SK-N-MC (cell line): Measurements from ENCODE around the gene HP1BP3.

Experiments
- DNase-seq: peaks from one replicate; pipeline ENCODE4 v3.0.0-alpha.2; 2011; ENCODE audit warnings: low read depth, low spot score
- H3K27ac ChIP-seq: fragments of 200-600 bp; sonication (generic); 2 replicates; pipeline ENCODE4 v1.5.1; 2016; ENCODE audit warnings: mixed run types
- H3K36me3 ChIP-seq: fragments of 200-600 bp; sonication (generic); 2 replicates; pipeline ENCODE4 v1.6.1; 2017; ENCODE audit warnings: antibody characterized with exemption, low read length, mixed read lengths; ENCODE audit not compliant: insufficient read depth
- H3K4me3 ChIP-seq: fragments of 200-600 bp; sonication (generic); 2 replicates; pipeline ENCODE4 v1.5.1; 2016
- H3K9ac ChIP-seq: fragments of 200-600 bp; sonication (generic); 2 replicates; pipeline ENCODE4 v1.8.0; 2017; ENCODE audit warnings: mixed run types, mixed read lengths; ENCODE audit not compliant: insufficient read length
- H3K9me3 ChIP-seq: fragments of 200-600 bp; sonication (generic); 2 replicates; pipeline ENCODE4 v1.6.1; 2017; ENCODE audit warnings: low read depth, mild to moderate bottlenecking, antibody characterized with exemption, low read length, moderate library complexity, mixed read lengths
- EZH2 ChIP-seq: fragments of 200-600 bp; sonication (generic); IDR thresholded peaks from one replicate; pipeline ENCODE4 v1.6.1; 2017; ENCODE audit warnings: antibody characterized with exemption
- FOXP2 ChIP-seq: optimal IDR thresholded peaks from 2 replicates; pipeline ENCODE3; 2011; ENCODE audit warnings: mild to moderate bottlenecking, moderate library complexity; ENCODE audit not compliant: insufficient read depth; ENCODE audit errors: extremely low read length, control extremely low read depth
- POLR2AphosphoS5 ChIP-seq: IDR thresholded peaks from 2 replicates; pipeline ENCODE4 v1.6.1; 2012; ENCODE audit warnings: mild to moderate bottlenecking, low read depth, low read length, borderline replicate concordance

HP1BP3 gene

DNA sequence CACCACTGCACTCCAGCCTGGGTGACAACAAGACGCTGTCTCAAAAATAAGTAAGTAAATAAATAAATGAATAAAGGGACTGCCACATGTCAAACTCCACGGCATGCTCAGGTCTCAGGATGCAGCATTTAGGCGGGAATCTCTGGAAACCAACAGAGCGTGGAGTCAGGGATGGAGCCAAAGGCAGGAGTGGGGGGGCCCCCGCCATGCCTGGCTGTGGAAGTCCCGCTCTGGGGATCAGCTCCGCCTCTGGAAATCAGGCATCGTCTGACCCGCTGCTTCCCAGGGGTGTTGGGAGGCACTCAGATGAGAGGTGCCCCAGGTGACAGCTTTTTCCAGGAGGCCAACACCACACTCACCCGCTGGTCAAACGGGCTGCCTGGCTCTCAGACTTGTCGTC, 89.5 kb downstream of the HP1BP3 start:
- DNase-seq, result no peak
- no peaks in the 10 kb centered on the region for H3K9me3 ChIP-seq
- H3K36me3 ChIP-seq, result no peaks in the 10 kb centered on the region
- H3K27ac ChIP-seq, result no peak overlapping the region
- H3K4me3 ChIP-seq, result no peak overlapping the region
- TF ChIP-seq EZH2 (no peak), POLR2AphosphoS5 (no peak), FOXP2 (no peak)
- no peak overlapping the region for H3K9ac ChIP-seq

DNA sequence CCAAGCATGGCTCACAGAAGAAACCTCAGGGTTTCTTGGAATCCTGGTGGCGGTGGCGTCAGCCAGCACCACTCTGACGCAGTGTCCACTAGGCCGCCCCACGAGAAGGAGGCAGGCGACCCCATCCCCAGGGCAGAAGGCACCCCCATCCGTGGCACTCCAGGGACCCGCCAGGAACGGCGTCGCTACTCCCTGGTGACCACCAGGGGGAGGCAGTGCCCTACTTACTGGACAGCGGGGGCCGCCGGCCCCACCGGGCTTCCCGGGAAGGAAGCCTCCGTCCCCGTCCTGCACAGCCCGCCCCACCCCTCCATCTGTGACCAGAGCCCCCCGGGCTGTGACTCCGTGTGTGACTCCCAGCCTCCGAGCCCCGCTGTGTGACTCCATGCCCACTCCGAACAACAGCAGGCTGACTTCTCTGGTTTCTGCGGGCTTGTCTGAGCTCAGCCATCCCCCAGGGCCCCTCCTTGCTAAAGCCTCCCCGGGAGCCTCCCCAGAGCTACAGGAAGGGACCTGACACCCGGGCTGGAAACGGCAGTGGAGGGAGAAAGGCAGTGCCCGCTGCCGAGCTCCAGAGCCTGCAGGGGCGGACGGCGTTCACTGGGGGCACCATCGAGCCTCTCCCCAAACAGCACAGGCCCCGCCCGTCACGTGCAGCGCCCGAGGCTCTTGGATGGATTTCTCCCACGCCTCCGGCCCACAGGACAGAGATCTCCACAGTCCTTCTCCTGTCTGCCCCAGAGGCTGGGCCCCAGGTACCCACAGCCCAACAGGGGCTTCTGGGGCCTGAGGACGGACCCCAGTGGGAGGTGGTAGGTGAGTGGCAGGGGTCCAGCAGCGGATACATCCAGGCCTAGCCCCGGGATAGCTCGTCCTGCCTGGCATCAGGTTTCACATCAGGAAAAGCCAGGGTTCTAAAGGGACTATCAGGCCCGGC, 90.4 kb downstream of the HP1BP3 start:
- no peaks in the 10 kb centered on the region for H3K36me3 ChIP-seq
- H3K9ac ChIP-seq, result peak overlapping the region; percentile 48
- H3K27ac ChIP-seq, result no peak overlapping the region
- peak; percentile 5 for DNase-seq
- H3K4me3 ChIP-seq, result peak overlapping the region; percentile 84
- H3K9me3 ChIP-seq, result no peaks in the 10 kb centered on the region
- TF ChIP-seq POLR2AphosphoS5 (no peak), EZH2 (no peak), FOXP2 (peak; percentile 13)

DNA sequence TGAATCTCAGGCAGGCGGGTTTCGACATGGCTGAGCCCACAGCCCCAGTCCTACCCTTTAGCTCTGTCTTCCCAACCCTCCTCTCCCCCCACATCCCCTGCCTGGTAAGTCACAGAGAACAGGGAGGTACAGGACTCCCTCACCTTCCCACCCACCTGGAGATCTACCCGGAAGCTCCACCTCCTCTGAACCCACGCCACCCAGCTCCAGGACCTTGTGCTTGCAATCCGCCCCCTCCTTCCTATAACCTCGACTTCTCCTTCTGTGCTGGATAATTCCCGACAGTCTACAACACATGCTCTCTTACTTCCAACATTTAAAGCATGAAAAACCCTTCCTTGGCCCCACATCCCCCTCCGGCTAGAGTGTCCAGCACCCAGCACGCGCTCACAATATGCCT, 91.6 kb downstream of the HP1BP3 start:
- Histone ChIP-seq H3K27ac (no peak overlapping the region), H3K4me3 (no peak overlapping the region), H3K36me3 (no peaks in the 10 kb centered on the region), H3K9ac (no peak overlapping the region), H3K9me3 (no peaks in the 10 kb centered on the region)
- no peak for DNase-seq
- TF ChIP-seq EZH2 (no peak), FOXP2 (no peak), POLR2AphosphoS5 (no peak)

DNA sequence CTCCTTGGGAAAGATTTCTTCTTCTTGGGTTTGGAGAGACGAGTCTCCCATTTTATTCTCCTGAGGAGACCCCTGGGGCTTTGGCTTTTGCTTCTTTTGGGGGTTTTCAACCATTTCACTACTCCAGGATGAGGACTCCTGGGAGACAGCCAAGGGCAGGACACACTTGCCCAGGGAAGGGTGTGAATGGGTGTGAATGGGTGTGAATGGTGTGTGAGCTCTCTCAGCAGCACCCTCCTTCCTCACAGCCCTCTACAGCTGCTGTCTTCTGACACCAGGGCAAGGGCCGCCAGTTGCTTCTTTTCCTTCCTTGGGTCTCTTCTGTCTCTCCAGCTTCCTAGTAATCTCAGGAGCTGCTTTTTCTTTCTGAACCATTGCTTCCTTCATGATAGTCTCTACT, 93.5 kb downstream of the HP1BP3 start:
- Histone ChIP-seq H3K9me3 (no peaks in the 10 kb centered on the region), H3K4me3 (no peak overlapping the region), H3K36me3 (no peaks in the 10 kb centered on the region), H3K27ac (no peak overlapping the region), H3K9ac (no peak overlapping the region)
- DNase-seq, result no peak
- no peak for TF ChIP-seq EZH2
